Ishikawa (cell line): Measurements from ENCODE around the gene RNASE8.

Experiments used
- EP300 ChIP-seq: IDR thresholded peaks from 2 replicates; pipeline ENCODE4 v1.6.1; 2012; ENCODE audit warnings: borderline replicate concordance
- TAF1 ChIP-seq: IDR thresholded peaks from 2 replicates; pipeline ENCODE4 v1.6.1; 2012; ENCODE audit warnings: low read depth, mild to moderate bottlenecking
- YY1 ChIP-seq: IDR thresholded peaks from 2 replicates; pipeline ENCODE4 v1.6.1; 2012; ENCODE audit warnings: low read depth
- TF ChIP-seq, protein P1 (sequence below): IDR thresholded peaks from 2 replicates; pipeline ENCODE4 v1.6.1; 2012; ENCODE audit warnings: low read depth, mild to moderate bottlenecking
- TF ChIP-seq, protein P2 (sequence below): IDR thresholded peaks from 2 replicates; pipeline ENCODE4 v1.6.1; 2012

DNA sequence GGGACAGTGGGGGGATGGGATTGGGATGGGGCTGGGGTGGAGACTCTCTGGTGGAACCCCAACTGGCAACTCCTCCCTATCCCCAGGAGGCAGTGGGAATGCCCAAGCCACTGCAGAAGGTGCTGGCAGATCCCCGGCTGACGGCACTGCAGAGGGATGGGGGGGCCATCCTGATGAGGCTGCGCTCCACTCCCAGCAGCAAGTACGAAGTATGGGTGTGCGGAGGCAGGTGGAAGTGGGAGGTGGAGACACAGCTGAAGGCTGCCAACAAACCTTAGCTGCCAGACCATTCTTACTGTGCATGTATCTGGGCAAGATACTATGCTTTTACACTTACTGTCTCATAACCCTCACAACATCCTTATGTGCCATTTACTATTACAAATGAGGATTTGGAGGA is 20.7 kb downstream of the RNASE8 start:
- TF ChIP-seq YY1 (no peak), TAF1 (no peak), EP300 (no peak)
- TF ChIP-seq, protein P1, sequence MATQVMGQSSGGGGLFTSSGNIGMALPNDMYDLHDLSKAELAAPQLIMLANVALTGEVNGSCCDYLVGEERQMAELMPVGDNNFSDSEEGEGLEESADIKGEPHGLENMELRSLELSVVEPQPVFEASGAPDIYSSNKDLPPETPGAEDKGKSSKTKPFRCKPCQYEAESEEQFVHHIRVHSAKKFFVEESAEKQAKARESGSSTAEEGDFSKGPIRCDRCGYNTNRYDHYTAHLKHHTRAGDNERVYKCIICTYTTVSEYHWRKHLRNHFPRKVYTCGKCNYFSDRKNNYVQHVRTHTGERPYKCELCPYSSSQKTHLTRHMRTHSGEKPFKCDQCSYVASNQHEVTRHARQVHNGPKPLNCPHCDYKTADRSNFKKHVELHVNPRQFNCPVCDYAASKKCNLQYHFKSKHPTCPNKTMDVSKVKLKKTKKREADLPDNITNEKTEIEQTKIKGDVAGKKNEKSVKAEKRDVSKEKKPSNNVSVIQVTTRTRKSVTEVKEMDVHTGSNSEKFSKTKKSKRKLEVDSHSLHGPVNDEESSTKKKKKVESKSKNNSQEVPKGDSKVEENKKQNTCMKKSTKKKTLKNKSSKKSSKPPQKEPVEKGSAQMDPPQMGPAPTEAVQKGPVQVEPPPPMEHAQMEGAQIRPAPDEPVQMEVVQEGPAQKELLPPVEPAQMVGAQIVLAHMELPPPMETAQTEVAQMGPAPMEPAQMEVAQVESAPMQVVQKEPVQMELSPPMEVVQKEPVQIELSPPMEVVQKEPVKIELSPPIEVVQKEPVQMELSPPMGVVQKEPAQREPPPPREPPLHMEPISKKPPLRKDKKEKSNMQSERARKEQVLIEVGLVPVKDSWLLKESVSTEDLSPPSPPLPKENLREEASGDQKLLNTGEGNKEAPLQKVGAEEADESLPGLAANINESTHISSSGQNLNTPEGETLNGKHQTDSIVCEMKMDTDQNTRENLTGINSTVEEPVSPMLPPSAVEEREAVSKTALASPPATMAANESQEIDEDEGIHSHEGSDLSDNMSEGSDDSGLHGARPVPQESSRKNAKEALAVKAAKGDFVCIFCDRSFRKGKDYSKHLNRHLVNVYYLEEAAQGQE: no peak
- TF ChIP-seq, protein P2, sequence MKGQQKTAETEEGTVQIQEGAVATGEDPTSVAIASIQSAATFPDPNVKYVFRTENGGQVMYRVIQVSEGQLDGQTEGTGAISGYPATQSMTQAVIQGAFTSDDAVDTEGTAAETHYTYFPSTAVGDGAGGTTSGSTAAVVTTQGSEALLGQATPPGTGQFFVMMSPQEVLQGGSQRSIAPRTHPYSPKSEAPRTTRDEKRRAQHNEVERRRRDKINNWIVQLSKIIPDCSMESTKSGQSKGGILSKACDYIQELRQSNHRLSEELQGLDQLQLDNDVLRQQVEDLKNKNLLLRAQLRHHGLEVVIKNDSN: no peak
